ENCODE measurements around the gene LRRC9.
"Not testable (repeated sequence)": the region's sequence is repeated elsewhere in the genome, so short reads cannot be mapped to it uniquely, and the experiment has no call there.

DNA sequence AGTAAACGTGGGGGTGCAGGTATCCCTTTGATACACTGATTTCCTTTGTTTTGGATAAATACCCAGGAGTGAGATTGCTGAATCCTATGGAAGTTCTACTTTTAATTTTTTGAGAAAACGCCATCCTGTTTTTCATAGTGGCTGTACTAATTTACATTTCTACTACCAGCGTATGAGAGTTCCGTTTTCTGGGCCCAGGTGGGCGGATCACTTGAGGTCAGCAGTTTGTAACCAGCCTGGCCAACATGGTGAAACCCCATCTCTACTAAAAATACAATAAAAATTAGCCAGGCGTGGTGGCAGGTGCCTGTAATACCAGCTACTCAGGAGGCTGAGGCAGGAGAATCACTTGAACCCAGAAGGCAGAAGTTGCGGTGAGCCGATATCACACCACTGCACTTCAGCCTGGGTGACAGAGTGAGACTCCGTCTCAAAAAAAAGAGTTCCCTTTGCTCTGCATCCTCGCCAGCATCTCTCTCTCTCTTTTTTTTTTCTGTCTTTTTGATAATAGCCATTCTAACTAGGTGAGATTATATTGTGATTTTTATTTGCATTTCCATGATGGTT, 22.4 kb downstream of the LRRC9 start:
- TF ChIP-seq, protein P1, sequence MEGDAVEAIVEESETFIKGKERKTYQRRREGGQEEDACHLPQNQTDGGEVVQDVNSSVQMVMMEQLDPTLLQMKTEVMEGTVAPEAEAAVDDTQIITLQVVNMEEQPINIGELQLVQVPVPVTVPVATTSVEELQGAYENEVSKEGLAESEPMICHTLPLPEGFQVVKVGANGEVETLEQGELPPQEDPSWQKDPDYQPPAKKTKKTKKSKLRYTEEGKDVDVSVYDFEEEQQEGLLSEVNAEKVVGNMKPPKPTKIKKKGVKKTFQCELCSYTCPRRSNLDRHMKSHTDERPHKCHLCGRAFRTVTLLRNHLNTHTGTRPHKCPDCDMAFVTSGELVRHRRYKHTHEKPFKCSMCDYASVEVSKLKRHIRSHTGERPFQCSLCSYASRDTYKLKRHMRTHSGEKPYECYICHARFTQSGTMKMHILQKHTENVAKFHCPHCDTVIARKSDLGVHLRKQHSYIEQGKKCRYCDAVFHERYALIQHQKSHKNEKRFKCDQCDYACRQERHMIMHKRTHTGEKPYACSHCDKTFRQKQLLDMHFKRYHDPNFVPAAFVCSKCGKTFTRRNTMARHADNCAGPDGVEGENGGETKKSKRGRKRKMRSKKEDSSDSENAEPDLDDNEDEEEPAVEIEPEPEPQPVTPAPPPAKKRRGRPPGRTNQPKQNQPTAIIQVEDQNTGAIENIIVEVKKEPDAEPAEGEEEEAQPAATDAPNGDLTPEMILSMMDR (IDR thresholded peaks at IDR 0.05), result not testable (repeated sequence)
- not testable (repeated sequence) for TF ChIP-seq POLR2A (IDR thresholded peaks at IDR 0.05)
